ENCODE results near the gene TSPAN9.

DNA sequence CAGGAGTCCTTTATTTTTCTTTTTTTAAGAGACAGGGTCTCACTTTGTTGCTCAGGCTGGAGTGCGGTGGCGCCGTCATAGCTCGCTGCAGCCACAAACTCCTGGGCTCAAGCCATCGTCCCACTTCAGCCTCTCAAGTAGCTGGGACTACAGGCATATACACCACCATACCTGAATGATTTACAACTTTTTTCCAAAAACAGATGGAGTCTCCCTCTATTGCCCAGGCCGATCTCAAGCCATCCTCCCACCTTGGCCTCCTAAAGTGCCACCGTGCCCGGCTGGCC is 205.1 kb downstream of the TSPAN9 start:
- TF ChIP-seq JUND (IDR thresholded peaks at IDR 0.05) (no peak), POLR2AphosphoS5 (IDR thresholded peaks at IDR 0.05; ENCODE audit: low read depth, low read length) (no peak)

Data from HCT116 (cell line).